HFF-Myc (cell line): ENCODE results near the gene COASY.

Experiments
- DNase-seq: peaks from one replicate; pipeline ENCODE4 v3.0.0-alpha.2; 2011; ENCODE audit warnings: low read depth; ENCODE audit errors: extremely low read depth
- H3K4me3 ChIP-seq: replicated peaks from 2 replicates; pipeline ENCODE4 v1.5.1; 2011; ENCODE audit warnings: low read depth, mild to moderate bottlenecking, control low read depth, low read length
- TF ChIP-seq, protein P1 (sequence below): IDR thresholded peaks from 2 replicates; pipeline ENCODE4 v1.5.1; 2012; ENCODE audit warnings: mild to moderate bottlenecking, low read depth, low read length, control low read depth; ENCODE audit errors: missing control alignments

The COASY gene

DNA sequence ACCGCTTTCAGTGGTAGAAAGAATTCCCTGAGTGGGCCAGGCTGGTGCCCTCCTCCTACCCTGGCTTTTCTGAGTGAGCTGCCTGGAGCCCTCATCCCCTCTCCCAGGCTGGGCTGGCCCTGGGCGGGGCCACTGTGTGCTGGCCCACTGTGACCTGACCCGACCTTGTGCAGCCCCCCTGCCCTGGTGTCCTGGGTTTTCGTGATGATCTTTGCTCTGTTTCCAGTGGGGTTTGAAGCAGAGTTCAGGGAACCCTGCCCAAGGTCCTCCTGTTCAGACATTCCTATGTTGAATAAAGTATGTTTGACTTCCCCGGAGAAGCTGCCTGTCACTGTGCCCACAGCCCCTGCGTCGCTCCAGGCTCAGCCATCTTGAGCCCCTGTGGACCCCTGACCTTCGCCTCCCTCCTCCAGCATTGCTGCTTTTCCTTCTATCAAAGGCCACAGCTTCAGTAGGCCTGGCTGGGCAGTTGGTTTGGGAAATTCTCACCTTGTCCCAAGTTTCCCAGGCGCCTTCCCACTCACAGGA, 39.6 kb upstream of the COASY start:
- TF ChIP-seq, protein P1, sequence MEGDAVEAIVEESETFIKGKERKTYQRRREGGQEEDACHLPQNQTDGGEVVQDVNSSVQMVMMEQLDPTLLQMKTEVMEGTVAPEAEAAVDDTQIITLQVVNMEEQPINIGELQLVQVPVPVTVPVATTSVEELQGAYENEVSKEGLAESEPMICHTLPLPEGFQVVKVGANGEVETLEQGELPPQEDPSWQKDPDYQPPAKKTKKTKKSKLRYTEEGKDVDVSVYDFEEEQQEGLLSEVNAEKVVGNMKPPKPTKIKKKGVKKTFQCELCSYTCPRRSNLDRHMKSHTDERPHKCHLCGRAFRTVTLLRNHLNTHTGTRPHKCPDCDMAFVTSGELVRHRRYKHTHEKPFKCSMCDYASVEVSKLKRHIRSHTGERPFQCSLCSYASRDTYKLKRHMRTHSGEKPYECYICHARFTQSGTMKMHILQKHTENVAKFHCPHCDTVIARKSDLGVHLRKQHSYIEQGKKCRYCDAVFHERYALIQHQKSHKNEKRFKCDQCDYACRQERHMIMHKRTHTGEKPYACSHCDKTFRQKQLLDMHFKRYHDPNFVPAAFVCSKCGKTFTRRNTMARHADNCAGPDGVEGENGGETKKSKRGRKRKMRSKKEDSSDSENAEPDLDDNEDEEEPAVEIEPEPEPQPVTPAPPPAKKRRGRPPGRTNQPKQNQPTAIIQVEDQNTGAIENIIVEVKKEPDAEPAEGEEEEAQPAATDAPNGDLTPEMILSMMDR, result no peak
- no peak for DNase-seq
- no peak overlapping the region for H3K4me3 ChIP-seq

DNA sequence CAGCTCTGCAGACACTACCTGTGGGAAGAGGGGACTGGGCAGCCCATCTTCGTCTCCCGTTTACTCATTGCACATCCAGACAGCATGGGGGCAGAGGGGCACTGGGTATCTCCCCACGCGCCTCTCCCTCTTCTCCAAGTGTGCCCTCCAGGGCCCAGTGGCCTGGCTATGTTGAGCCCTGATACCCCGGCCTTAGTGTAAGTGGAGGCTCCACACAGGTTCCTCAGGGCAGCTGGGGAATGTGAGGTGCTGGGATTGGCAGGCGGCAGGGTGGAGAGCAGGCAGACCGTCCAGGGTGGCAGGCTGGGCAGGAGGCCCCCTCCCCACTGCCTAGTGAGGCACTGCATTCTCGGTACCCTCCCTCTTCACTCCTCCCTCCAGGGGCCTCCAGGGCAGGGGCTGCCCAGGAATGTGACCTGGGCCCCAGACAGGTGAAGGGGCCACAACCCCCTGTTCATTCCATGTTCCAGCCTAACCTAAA, 39.1 kb upstream of the COASY start:
- no peak overlapping the region for H3K4me3 ChIP-seq
- DNase-seq, result no peak
- TF ChIP-seq, protein P1, result no peak

DNA sequence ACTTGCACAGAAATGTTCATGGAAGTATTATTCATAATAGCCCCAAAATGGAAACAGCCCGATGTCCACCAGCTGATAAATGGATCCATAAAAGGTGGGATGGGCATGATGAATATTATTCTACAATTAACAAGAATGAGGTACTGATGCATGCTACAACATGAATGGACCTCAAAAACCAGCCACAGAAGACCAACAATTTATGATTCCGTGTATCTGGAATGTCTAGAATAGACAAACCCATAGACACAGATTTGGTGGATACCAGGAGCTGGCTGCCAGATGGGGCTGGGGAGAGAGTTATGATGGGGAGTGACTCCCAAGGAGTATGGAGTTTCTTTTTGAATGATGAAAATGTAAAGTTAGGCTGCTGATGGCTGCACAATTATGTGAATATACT, 36.7 kb upstream of the COASY start:
- no peak for DNase-seq
- H3K4me3 ChIP-seq, result no peak overlapping the region
- TF ChIP-seq, protein P1, result no peak

DNA sequence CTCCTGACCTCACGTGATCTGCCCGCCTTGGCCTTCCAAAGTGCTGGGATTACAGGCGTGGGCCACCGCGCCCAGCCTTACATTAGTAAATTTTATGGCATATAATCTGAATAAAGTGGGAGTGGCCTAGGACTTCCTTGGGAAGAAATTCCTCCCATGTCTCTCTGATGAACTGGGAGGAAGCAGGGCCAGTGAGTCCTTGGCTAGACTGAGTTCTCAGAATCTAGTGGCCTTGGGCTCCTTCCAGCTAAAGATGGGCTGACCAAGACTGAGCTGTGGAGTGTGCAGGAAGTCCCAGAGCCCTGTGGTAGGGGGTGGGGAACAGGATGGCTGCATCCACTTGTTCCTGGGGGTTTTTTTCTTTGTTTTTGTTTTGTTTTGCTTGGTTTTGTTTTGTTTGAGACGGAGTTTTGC, 35.9 kb upstream of the COASY start:
- no peak overlapping the region for H3K4me3 ChIP-seq
- no peak for DNase-seq
- TF ChIP-seq, protein P1, result no peak

DNA sequence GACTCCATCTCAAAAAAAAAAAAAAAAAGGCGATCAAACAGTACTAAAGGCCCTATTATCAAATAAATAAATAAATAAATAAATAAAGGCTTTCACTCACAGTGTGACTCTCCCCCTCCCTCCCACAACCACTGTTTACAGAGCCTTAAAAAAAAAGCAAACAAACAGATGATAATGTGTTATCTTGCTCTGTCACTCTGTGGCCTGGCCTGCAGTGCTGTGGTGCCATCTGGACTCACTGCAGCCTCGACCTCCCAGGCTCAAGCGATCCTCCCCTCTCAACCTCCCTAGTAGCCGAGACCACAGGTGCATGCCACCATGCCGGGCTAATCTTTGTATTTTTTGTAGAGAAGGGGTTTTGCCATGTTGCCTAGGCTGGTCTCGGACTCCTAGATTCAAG, 34.0 kb upstream of the COASY start:
- no peak for DNase-seq
- no peak overlapping the region for H3K4me3 ChIP-seq
- TF ChIP-seq, protein P1, result no peak

DNA sequence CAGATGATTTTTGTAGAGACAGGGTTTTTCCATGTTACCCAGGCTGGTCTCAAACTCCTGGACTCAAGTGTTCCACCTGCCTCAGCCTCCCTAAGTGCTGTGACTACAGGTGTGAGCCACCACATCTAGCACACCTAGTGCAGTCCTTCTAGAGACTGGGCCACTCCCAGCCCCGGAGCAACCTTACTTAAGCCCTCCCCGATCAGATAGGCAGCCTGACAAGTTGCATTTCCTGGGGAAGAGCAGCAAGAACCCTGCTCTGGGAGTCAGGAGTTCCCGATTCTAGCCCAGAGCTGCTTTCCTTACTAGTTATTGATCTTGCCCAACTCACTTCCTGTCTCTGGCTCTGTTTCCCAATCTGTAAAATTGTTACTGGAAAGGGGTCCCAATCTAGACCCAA, 32.9 kb upstream of the COASY start:
- TF ChIP-seq, protein P1, result no peak

DNA sequence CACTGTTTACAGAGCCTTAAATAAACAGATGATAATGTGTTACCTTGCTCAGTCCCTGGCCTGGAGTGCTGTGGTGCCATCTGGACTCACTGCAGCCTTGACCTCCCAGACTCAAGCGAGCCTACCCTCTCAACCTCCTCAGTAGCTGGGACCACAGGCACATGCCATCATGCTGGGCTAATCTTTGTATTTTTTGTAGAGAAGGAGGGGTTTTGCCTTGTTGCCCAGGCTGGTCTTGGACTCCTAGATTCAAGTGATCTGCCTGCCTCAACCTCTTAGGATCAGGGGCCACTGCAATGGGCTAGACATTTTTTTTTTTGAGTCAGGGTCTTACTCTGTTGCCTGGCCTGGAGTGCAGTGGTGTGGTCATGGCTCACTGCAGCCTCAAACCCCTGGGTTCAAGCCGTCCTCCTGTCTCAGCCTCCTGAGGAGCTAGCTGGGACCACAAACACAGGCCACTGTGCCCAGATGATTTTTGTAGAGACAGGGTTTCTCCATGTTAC, 30.9 kb upstream of the COASY start:
- TF ChIP-seq, protein P1, result no peak
- no peak for DNase-seq
- H3K4me3 ChIP-seq, result no peak overlapping the region

More for the DNA sequence above, 32.9 kb upstream of the COASY start:
- H3K4me3 ChIP-seq, result no peak overlapping the region
- no peak for DNase-seq
